Measurements from ENCODE around the gene PTBP2. TPM values are rescaled to one million over a fixed set of nuclear protein-coding genes. Genes with fewer than 3 reads are reported as not detected.

The PTBP2 gene
- total RNA-seq, 1 donor from 2014 or later, result 112 TPM

DNA sequence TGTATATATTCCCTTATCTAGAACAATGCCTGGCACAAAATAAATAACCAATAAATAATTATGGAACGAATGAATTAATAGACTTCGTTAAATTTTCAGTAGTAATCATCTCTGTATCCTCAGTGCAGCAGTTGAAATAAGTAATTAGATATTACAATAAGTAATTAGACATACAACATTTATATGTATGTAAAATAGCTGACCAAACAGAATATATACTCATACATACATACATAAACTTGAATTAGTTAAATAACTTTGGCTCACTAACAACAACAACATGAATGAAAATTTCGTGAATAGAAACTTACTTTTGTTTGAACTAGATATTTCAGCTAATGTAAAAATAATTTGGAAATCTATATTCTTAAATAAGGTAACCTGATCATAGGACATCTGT, 14.6 kb upstream of the PTBP2 start:
- Mint-ChIP-seq H3K4me3 (ENCODE audit: unreplicated experiment) (no peak overlapping the region), H3K9me3 (ENCODE audit: unreplicated experiment) (peaks cover 2% of the 10 kb centered on the region), H3K4me1 (ENCODE audit: low read depth, unreplicated experiment) (no peaks in the 10 kb centered on the region), H3K36me3 (ENCODE audit: unreplicated experiment) (no peaks in the 10 kb centered on the region), H3K27ac (ENCODE audit: unreplicated experiment) (no peak overlapping the region), H3K27me3 (ENCODE audit: unreplicated experiment) (peaks cover 2% of the 10 kb centered on the region)
- TF ChIP-seq, protein P1, sequence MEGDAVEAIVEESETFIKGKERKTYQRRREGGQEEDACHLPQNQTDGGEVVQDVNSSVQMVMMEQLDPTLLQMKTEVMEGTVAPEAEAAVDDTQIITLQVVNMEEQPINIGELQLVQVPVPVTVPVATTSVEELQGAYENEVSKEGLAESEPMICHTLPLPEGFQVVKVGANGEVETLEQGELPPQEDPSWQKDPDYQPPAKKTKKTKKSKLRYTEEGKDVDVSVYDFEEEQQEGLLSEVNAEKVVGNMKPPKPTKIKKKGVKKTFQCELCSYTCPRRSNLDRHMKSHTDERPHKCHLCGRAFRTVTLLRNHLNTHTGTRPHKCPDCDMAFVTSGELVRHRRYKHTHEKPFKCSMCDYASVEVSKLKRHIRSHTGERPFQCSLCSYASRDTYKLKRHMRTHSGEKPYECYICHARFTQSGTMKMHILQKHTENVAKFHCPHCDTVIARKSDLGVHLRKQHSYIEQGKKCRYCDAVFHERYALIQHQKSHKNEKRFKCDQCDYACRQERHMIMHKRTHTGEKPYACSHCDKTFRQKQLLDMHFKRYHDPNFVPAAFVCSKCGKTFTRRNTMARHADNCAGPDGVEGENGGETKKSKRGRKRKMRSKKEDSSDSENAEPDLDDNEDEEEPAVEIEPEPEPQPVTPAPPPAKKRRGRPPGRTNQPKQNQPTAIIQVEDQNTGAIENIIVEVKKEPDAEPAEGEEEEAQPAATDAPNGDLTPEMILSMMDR (IDR thresholded peaks at IDR 0.05; ENCODE audit: partially characterized antibody, unreplicated experiment), result no peak
- DNase-seq, result no peak

DNA sequence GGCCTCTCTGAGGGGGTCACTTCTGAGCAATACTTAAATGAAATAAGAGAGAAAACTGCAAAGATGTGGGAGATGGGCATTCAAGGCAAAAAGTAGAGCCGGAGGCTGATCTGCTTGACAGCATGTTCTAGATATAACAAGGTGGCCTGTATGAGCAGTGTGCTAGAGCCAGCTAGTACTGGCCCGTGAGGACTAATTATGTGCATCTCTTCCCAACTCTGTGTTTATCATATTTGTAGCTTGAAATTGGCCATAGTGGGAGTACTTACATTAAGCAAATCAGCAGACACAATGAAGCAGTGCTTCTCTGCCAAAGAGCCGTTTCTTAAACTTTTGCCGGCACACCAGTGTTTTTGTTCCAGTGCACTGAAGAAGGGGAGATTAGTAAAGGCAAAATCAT, 13.1 kb upstream of the PTBP2 start:
- TF ChIP-seq, protein P1 (IDR thresholded peaks at IDR 0.05; ENCODE audit: partially characterized antibody, unreplicated experiment), result no peak
- H3K27ac Mint-ChIP-seq (ENCODE audit: unreplicated experiment), result no peak overlapping the region
- H3K27me3 Mint-ChIP-seq (ENCODE audit: unreplicated experiment), result peaks cover 2% of the 10 kb centered on the region
- H3K4me3 Mint-ChIP-seq (ENCODE audit: unreplicated experiment), result no peak overlapping the region
- no peaks in the 10 kb centered on the region for H3K4me1 Mint-ChIP-seq (ENCODE audit: low read depth, unreplicated experiment)
- no peaks in the 10 kb centered on the region for H3K36me3 Mint-ChIP-seq (ENCODE audit: unreplicated experiment)
- peaks cover 2% of the 10 kb centered on the region for H3K9me3 Mint-ChIP-seq (ENCODE audit: unreplicated experiment)
- DNase-seq, result no peak

DNA sequence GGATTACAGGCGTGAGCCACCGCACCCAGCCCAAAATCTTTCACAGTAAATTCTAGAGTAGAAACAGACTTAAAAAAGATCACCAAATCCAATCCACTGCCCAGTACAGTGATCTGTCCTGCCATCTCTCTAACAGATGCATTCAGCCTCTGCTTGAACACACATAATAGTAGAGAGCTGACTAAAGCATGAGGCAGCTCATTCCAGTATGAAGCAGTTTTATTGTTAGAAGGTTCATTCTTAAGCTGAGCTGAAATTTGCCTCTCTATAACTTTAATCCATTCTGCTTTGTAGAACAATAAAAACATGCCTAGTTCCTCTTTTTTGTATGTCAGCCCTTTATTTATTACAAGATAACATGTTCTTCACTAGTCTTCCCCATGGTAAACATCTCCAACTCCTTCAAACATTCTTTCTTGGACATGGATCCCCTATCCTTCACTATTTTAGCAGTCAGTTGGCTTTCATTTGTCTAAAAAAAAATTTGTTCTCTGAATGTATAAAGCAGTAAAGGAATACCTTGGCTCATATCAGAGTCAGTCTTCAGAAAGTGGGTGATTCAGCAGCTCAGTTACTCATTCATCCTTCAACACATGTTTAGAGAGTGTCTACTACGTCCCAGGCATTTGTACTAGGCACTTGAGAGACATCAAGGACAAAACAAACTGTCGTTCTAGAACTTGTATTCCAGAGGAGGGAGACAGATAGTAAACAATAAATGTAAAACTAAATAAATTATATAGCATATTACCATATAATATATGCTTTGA, 10.7 kb upstream of the PTBP2 start:
- Mint-ChIP-seq H3K4me1 (ENCODE audit: low read depth, unreplicated experiment) (no peaks in the 10 kb centered on the region), H3K4me3 (ENCODE audit: unreplicated experiment) (no peak overlapping the region), H3K27ac (ENCODE audit: unreplicated experiment) (no peak overlapping the region), H3K36me3 (ENCODE audit: unreplicated experiment) (no peaks in the 10 kb centered on the region), H3K9me3 (ENCODE audit: unreplicated experiment) (peaks cover 2% of the 10 kb centered on the region), H3K27me3 (ENCODE audit: unreplicated experiment) (peaks cover 3% of the 10 kb centered on the region)
- TF ChIP-seq, protein P1 (IDR thresholded peaks at IDR 0.05; ENCODE audit: partially characterized antibody, unreplicated experiment), result no peak
- no peak for DNase-seq

DNA sequence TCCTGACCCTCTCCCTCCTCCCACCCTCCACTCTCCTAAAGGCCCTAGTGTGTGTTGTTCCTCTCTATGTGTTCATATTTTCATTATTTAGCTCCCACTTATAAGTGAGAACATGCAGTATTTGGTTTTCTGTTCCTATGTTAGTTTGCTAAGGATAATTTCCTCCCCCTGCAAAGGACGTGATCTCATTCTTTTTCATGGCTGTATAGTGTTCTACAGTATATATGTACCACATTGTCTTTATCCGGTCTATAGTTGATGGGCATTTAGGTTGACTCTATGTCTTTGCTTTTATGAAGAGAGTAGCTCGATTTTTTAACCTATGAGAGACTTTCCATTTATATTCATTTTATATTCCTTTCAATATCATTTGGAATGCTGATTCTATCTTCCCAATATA, 7.9 kb upstream of the PTBP2 start:
- no peak overlapping the region for H3K4me3 Mint-ChIP-seq (ENCODE audit: unreplicated experiment)

DNA sequence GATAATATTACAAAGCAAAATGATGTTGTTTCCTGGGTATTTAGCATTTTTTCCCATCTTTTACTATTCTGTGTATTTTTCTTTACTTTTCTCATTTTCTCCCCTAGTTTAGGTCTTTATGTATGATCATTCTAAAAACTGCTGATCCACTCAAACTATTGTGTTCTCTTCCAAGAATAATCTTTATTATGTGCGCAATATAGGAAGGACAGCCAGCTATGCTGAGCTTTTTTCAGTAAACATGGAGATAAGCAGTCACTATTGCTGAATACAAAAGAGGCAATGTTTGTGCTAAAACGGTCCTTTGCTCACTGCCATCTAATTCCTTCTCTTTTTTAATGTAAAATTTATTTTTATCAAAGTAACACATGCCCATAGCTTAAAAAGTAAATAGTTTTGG, 6.7 kb upstream of the PTBP2 start:
- no peaks in the 10 kb centered on the region for H3K4me1 Mint-ChIP-seq (ENCODE audit: low read depth, unreplicated experiment)
- no peaks in the 10 kb centered on the region for H3K36me3 Mint-ChIP-seq (ENCODE audit: unreplicated experiment)
- peaks cover 3% of the 10 kb centered on the region for H3K27me3 Mint-ChIP-seq (ENCODE audit: unreplicated experiment)
- TF ChIP-seq, protein P1 (IDR thresholded peaks at IDR 0.05; ENCODE audit: partially characterized antibody, unreplicated experiment), result no peak
- H3K4me3 Mint-ChIP-seq (ENCODE audit: unreplicated experiment), result no peak overlapping the region
- no peak overlapping the region for H3K27ac Mint-ChIP-seq (ENCODE audit: unreplicated experiment)
- H3K9me3 Mint-ChIP-seq (ENCODE audit: unreplicated experiment), result peaks cover 2% of the 10 kb centered on the region
- DNase-seq, result no peak

More for the DNA sequence above, 7.9 kb upstream of the PTBP2 start:
- H3K9me3 Mint-ChIP-seq (ENCODE audit: unreplicated experiment), result peaks cover 2% of the 10 kb centered on the region
- no peak for DNase-seq
- H3K4me1 Mint-ChIP-seq (ENCODE audit: low read depth, unreplicated experiment), result no peaks in the 10 kb centered on the region
- TF ChIP-seq, protein P1 (IDR thresholded peaks at IDR 0.05; ENCODE audit: partially characterized antibody, unreplicated experiment), result no peak
- H3K27me3 Mint-ChIP-seq (ENCODE audit: unreplicated experiment), result peaks cover 3% of the 10 kb centered on the region
- H3K27ac Mint-ChIP-seq (ENCODE audit: unreplicated experiment), result no peak overlapping the region
- H3K36me3 Mint-ChIP-seq (ENCODE audit: unreplicated experiment), result no peaks in the 10 kb centered on the region

Measured in glutamatergic neuron (in vitro differentiated cells).